CD4-positive, alpha-beta T cell treated with Interleukin-4 for 1 hour (primary cell): Measurements from ENCODE around the gene TLR10.

Experiments used
- DNase-seq, 2 donors: peaks; one replicate each; pipeline ENCODE4 v3.0.0-alpha.2; 2020 to 2022

Gene TLR10

GRCh38 chr4:38765382-38765781, 17.4 kb downstream of the TLR10 start:
- DNase-seq, result no peak

- no peak for DNase-seq
Observed at GRCh38 chr4:38764277-38764676, 18.5 kb downstream of the TLR10 start.

- DNase-seq, result no peak
Observed at GRCh38 chr4:38762560-38762959, 20.2 kb downstream of the TLR10 start.

- DNase-seq, result no peak
Observed at GRCh38 chr4:38759790-38760122, 23.0 kb downstream of the TLR10 start.

DNA sequence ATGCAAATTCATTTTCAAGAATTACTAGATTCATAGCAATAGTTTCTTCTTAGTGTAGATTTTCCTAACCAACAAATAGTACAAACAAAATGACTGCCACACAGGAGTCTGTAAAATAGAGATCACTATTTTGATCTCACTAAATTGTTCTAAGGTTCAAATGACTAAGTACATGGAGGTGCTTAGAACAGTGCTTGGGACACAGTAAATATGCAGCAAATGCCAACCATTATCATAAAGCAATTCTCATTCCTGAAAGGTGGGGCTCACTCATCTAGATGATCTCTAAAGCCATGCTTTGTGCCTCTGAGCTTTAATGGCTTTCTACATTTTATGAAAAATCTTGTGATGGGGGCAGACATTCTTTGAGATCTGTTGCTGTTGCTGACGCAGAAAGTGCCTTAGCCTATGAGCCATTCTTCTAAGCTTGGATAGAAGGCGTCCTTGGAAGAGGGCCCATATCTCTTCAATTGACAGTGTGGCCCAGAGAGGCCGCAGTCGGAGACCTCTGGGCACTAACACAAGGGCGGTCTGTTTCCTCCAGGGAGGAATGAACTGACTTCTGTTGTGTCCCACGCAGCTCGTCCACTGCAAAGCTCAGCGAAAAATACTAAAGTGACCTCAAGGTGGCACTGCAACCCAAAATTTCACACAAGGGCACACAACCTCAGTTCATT, 23.5 kb downstream of the TLR10 start:
- peak; percentile 55 to 72 for DNase-seq

- DNase-seq, result peak in 1 of 2 donors; percentile 16
Observed at GRCh38 chr4:38757945-38758600, 24.7 kb downstream of the TLR10 start.

GRCh38 chr4:38752941-38753806, 29.6 kb downstream of the TLR10 start:
- DNase-seq, result no peak

DNA sequence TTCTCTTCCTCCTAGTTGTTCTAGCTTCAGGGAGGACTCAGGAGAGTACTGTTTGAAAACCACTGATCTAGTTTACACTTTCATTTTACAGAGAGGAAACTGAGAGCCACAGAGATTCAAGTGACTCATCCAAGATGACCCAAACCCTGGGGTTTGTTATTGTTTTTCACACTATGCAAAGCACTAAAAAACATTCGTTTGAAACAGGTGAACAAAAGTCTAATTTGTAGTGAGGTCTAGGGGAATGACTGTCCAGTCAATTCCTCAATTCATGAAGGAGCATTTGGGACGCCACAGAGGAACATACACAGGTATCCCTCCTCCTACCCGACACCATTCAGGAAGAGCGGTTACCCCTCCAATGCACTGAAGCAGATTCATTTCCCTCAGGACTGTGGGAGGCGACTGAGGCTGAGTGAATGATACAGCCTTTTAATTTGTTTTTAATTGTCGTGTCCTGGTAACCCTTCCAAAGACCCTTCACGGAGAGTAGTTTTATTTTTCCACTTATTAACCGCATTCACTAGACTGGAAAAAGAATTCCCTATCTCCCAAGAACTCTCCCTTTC, 30.3 kb downstream of the TLR10 start:
- DNase-seq, result no peak

GRCh38 chr4:38751341-38752010, 31.3 kb downstream of the TLR10 start:
- no peak for DNase-seq

DNA sequence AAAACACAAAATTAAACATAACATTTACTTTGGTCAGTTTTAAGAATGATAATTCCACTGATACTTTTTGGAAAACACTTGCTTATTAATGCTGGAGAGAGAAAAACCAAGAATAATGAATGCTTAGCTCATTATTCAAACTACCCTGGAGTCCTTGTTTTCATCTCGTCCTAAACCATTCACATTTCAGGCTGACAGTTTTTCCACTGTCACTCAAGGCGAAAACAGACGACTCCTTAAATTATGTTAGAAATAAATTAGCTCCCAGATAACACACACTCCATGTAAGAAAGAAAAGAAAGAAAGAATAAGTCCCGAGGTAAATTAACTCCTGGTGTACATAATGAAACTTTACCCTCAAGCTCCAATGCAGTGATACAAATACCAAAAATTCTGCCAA, 33.5 kb downstream of the TLR10 start:
- no peak for DNase-seq

GRCh38 chr4:38747629-38748028, 35.2 kb downstream of the TLR10 start:
- no peak for DNase-seq

- DNase-seq, result no peak
Observed at GRCh38 chr4:38745881-38746280, 36.9 kb downstream of the TLR10 start.

GRCh38 chr4:38743866-38744265, 38.9 kb downstream of the TLR10 start:
- no peak for DNase-seq

- no peak for DNase-seq
Observed at GRCh38 chr4:38740303-38740702, 42.5 kb downstream of the TLR10 start.

DNA sequence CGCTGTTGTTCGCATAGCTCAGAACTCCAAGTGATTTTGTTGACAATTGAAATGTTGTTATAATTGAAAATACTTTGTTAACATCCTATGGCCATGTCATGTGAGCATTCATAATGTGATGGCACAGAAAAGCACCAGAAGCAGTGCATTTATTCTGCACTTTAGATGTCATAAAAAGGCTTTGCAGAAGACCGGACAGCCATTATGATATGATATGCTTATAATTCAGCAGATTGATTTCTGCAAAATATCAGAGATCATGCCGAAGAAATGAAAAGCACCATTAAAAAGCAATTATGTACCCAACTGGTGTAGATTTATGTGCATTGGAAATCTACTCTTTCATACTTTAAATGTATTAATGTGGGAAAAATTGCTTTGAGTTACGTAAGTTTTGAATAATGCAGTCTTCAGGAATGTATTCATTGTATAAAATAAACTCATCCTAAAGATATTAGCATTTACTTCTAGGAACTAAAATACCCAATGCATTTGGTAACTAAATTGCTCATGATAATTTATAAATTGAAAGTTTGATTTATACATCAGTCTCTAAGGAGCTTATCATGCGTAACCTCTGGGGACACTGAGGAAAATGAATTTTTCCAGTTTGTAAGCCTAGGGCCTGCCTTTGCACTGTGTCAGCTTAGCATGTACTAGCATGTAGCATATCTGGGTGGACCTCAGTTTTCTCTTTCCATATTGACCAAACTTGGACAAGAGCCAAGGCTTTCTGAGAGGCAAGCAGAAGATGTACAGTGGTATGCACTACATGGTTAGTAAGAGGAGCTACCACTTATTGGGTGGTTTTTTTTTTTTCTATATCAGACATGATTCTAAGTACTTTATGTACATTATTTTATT, 43.6 kb downstream of the TLR10 start:
- DNase-seq, result no peak

- no peak for DNase-seq
Observed at GRCh38 chr4:38735870-38736269, 46.9 kb downstream of the TLR10 start.

DNA sequence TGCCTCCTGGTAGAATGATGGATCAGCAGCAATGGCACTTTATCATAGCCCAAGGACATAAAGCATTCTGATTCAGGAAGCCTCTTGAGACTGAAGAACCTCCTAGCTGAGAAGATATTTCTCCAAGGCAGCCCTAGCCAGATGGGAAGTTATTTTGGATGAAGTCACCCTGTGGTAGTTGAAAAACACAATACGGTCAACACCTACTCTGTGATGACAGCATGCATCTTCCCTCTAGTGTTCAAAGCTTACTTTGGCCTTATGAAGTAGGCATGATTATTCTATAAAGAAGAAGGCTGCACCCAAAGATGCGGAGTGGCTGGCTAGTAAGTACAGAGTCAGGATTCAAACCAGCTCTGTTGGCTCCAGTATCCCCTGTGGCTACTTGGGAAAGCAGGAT, 47.9 kb downstream of the TLR10 start:
- DNase-seq, result no peak

DNA sequence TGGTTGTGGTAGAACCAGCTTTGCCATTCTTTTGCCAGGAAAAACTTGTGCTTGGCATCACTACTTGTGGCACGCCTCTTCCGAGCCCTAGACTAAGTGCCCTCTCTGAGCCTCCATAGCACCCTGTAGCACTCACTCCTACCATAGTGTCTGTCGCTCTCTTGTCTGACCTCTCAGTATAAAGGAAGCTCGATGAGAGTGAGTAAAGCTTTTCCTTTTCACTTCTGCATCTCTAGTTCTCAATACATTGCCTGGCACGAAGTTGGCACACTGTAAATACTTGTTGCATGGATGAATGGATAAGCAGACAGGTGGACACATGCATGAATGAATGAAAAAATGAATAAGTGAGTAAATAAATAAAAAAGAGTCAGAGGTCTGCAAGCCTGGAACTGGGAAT, 48.3 kb downstream of the TLR10 start:
- DNase-seq, result no peak

GRCh38 chr4:38733663-38734062, 49.1 kb downstream of the TLR10 start:
- no peak for DNase-seq

DNA sequence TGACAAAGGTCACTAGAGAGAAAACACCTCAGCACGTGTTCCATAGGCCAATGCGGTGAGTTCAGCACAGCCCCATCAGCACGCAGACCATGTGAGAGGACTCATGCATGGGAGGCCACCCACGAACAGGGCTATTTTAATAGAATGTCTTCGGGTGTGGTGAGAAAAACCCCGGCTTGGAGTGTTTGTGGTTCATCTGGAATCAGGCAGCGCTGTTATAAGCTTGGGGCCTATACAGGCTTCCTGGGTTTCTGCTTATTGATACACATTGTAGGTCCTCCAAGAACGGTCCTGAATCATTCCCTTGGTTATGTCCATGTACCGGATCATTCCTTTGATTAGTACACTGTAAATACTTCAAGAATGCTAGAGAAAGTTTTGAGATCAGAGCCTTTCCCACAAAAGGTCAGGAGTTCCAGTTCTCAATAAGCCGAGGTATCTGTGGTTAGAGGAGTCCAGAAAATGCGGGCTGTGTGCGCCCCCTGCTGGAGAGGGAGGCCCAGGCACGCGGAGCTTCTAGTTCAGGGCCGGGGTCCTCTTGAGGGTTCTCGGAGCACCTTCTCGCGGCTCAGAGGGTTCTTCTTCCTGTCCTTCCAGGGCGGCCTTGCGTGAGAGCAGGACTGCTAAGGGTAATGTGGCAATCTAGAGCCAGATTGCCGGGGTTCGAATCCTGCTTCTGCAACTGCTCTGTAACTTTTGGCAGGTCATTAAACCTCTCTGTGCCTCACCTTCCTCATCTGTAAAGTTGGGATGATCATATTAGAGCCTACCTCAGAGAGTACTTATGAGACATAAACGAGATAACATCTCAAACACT, 51.8 kb downstream of the TLR10 start:
- DNase-seq, result peak; percentile 79 to 84

GRCh38 chr4:38730493-38730829, 52.3 kb downstream of the TLR10 start:
- no peak for DNase-seq
